Measurements from ENCODE around the gene HP1BP3. TPM values are rescaled to one million over a fixed set of nuclear protein-coding genes. Genes with fewer than 3 reads are reported as not detected.

The HP1BP3 gene
- total and polyA plus RNA-seq, 8 donors, result 48.0 to 138 (median 65.0) TPM

GRCh38 chr1:20771780-20772179 is 15.3 kb downstream of the HP1BP3 start:
- intact Hi-C loops (cut with DNase I), result no loop called here
- Histone ChIP-seq H3K9me3 (no peaks in the 10 kb centered on the region), H3K4me1 (peaks cover 0 to under 1% (median 0%) of the 10 kb centered on the region in 3 donors), H3K27me3 (no peaks in the 10 kb centered on the region), H3K27ac (no peak overlapping the region), H3K4me3 (no peak overlapping the region), H3K36me3 (peaks cover 5 to 84% (median 46%) of the 10 kb centered on the region in 3 donors)
- no peak for TF ChIP-seq CTCF (IDR thresholded peaks at IDR 0.05)
- DNase-seq (no peak), FAIRE-seq (no peak), ATAC-seq (no peak)
- WGBS, 2 donors, result 73 to 80% methylated on average over 3 of the region's 3 CpGs

GRCh38 chr1:20770314-20771087 is 16.6 kb downstream of the HP1BP3 start:
- ATAC-seq (no peak), DNase-seq (no peak), FAIRE-seq (no peak)
- Histone ChIP-seq H3K4me3 (no peak overlapping the region), H3K27me3 (no peaks in the 10 kb centered on the region), H3K9me3 (no peaks in the 10 kb centered on the region), H3K27ac (no peak overlapping the region), H3K36me3 (peaks cover 14 to 89% (median 55%) of the 10 kb centered on the region in 3 donors), H3K4me1 (no peaks in the 10 kb centered on the region)
- no peak for TF ChIP-seq CTCF (IDR thresholded peaks at IDR 0.05)
- 95% methylated on average over 6 of the region's 6 CpGs for WGBS, 2 donors
- intact Hi-C loops (cut with DNase I), result no loop called here

DNA sequence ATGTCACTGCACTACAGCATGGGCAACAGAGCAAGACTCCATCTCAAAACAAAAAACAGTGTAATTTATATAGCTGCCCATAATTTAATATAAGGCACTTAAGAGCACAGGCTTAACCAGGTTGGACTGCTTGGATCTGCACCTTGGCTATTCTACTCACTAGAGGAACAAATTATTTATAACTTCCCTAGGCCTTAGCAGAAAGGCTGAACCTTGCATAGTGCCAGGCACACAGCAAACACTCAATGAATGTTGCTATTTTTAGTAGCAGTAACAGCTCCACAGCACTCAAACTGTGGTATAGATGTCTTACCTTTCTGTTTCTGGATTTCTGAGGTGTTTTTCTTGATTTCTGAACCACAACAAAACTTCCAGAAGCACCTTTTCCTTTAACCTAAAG is 19.8 kb downstream of the HP1BP3 start:
- Histone ChIP-seq H3K4me3 (no peak overlapping the region), H3K4me1 (no peaks in the 10 kb centered on the region), H3K9me3 (no peaks in the 10 kb centered on the region), H3K36me3 (peaks cover 18 to 100% (median 35%) of the 10 kb centered on the region in 3 donors), H3K27me3 (no peaks in the 10 kb centered on the region), H3K27ac (no peak overlapping the region)
- no peak for ATAC-seq
- FAIRE-seq, result no peak
- DNase-seq, result no peak
- TF ChIP-seq CTCF (IDR thresholded peaks at IDR 0.05), result no peak
- intact Hi-C loops (cut with DNase I), result no loop called here

- FAIRE-seq (no peak), ATAC-seq (no peak), DNase-seq (no peak)
- intact Hi-C loops (cut with DNase I), result no loop called here
- no peak overlapping the region for H3K27ac ChIP-seq
- no peaks in the 10 kb centered on the region for H3K9me3 ChIP-seq
- H3K27me3 ChIP-seq, result no peaks in the 10 kb centered on the region
- no peaks in the 10 kb centered on the region for H3K4me1 ChIP-seq
- H3K4me3 ChIP-seq, result no peak overlapping the region
- 84 to 91% methylated on average over 3 of the region's 3 CpGs for WGBS, 2 donors
- no peak for TF ChIP-seq CTCF (IDR thresholded peaks at IDR 0.05)
- H3K36me3 ChIP-seq, result peaks cover 15 to 85% (median 25%) of the 10 kb centered on the region in 3 donors
These were observed 23.7 kb downstream of the HP1BP3 start for GRCh38 chr1:20763417-20763816.

GRCh38 chr1:20760322-20760721 is 26.8 kb downstream of the HP1BP3 start:
- Histone ChIP-seq H3K4me3 (no peak overlapping the region), H3K36me3 (peaks cover 12 to 81% (median 21%) of the 10 kb centered on the region in 3 donors), H3K27me3 (no peaks in the 10 kb centered on the region), H3K4me1 (no peaks in the 10 kb centered on the region), H3K9me3 (no peaks in the 10 kb centered on the region), H3K27ac (no peak overlapping the region)
- TF ChIP-seq CTCF (IDR thresholded peaks at IDR 0.05), result no peak
- ATAC-seq (no peak), FAIRE-seq (no peak), DNase-seq (no peak)
- intact Hi-C loops (cut with DNase I), result no loop called here
- 95 to 99% methylated on average over 6 of the region's 6 CpGs for WGBS, 2 donors

Data from pancreas (tissue), 10 donors.